ENCODE data around the gene THSD8.

Gene THSD8

DNA sequence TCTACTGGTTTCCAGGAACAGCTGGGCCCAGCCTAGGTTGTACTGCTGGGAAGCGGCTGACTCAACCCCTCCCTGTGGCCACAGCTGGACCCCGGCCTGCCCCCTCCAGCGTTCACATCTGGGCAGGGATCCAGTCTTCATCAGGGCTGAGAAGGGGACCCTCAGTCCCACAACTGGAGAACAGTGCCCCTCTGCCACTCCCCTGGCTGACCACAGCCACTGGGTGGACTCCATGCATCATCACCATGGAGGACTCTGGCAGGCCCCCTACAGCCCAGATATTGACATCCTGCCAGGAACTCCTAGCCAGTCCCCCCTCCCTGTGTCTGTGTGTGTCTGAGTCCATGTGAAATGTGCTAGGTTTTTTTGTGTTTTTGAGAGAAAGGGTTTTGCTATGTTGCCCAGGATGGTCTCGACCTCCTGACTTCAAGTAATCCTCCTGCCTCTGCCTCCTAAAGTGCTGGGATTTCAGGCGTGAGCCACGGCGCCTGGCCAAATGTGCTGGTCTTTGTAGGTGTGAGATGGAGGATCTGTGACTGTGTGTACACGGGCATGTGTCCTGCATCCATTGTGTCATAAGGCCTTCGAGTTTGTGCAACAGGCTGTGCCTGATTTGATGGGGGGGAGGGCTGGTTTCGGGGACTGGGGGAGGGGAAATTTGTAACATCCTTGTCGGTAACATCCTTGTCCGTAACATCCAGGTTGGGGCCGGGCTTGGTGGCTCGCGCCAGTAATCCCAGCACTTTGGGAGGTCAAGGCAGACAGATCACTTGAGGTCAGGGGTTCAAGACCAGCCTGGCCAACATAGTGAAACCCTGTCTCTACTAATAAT is 22.5 kb upstream of the THSD8 start:
- peak; percentile 73 for DNase-seq (ENCODE audit: low spot score)

DNA sequence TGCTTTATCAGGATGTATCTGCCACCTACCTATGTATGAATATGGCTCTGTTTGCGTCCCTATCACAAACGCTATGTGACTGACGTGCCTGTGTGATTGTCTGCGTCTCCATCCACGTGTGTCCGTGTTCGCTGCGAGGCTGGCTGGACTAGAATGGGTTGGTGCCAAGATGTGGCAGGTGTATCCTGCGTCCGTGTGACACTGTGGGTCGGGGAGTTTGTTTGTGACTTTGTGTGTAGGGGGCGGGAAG is 19.8 kb upstream of the THSD8 start:
- no peak for DNase-seq (ENCODE audit: low spot score)

DNA sequence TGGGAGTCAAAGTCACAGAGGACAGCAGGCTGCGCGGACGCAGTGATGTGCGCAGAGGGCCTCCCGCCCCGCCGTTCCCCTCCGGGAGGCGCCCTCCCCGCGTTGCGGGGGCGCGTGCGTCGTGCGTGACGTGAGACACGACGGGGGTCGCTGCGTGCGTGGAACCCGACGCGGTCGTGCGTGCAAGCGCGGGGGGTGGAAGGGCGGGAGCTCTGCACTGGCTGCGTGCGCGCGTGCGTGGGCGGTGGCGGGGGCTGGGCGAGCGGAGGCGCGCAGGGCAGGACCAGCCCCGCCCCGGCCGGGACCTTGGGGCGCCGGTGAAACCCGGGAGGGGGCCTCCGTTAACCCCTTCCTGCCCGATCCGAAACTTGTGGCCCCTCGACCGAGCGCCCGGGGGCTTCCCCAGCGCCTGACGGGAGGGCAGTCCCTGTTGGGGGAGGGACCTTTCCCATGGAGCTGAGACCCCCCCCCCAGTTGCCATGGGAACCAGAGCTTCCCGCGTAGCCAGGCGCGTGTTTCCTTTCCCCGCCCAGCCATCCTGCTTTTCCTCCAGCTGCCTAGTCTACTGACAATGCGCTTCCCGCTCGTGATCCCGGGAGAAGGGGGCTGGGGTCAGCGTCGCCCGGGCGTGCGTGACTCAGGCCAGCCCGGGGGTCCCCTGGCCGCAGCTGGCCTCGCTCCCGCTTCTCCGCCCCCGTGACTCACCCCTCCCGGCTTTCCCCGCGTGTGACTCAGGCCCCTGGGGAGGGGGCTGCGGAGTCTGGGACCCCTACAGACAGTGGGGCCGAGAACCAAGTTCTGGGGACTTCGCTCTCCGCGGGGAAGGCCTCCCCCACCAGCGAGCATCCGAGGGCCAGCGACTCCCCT is 19.2 kb upstream of the THSD8 start:
- peak; percentile 78 for DNase-seq (ENCODE audit: low spot score)

GRCh38 chr19:12783291-12783848 is 18.5 kb upstream of the THSD8 start:
- no peak for DNase-seq (ENCODE audit: low spot score)

DNA sequence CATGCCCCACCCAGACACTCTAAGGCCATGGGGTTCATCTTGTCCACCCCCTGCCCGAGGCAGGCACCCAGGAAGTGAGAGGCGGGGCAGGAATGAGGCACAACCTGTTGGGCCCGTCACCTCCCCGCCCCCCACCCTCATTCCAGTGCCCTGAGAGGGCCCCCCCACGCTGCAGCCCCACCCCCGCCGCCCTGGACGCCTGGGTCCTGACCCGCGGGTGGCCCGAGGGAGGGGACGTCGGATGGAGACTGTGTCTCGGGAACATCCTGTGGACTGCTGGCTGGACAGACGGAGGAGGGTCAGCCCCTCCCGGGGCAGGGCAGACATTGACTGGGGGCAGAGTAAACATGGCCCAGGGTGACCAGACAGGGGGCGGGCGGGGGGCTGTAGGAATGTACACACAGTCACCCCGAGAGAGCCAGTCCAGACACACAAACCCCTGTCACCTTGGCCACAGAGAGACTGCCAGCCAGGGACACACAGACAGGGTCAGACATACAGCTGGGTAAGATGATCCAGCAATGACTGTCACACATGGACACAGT is 17.9 kb upstream of the THSD8 start:
- no peak for DNase-seq (ENCODE audit: low spot score)

GRCh38 chr19:12784394-12784870 is 17.4 kb upstream of the THSD8 start:
- peak; percentile 60 for DNase-seq (ENCODE audit: low spot score)

DNA sequence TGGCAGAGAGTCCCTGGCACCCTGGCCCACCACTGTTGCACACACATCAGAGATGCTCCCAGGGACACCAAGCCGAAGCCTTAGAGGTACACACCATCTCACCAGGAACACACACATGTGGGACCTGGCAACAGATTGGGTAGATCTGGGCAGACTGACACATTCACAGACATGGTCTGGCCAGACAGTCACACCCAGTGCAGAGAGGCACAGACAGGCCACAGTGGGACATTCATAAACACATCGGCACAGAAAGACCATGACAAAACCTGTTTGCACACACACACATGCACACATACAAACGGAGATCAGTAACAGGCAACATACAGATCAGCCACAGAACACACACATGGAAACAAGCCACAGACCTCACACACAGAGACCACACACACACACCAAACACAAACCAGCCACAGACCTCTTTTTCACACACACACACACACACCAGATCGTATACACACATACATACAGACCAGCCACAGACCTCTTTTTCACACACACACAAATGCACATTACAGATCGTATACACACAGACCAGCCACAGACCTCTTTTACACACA is 16.9 kb upstream of the THSD8 start:
- DNase-seq (ENCODE audit: low spot score), result no peak

- no peak for DNase-seq (ENCODE audit: low spot score)
Observed at GRCh38 chr19:12785431-12786031, 16.3 kb upstream of the THSD8 start.

DNA sequence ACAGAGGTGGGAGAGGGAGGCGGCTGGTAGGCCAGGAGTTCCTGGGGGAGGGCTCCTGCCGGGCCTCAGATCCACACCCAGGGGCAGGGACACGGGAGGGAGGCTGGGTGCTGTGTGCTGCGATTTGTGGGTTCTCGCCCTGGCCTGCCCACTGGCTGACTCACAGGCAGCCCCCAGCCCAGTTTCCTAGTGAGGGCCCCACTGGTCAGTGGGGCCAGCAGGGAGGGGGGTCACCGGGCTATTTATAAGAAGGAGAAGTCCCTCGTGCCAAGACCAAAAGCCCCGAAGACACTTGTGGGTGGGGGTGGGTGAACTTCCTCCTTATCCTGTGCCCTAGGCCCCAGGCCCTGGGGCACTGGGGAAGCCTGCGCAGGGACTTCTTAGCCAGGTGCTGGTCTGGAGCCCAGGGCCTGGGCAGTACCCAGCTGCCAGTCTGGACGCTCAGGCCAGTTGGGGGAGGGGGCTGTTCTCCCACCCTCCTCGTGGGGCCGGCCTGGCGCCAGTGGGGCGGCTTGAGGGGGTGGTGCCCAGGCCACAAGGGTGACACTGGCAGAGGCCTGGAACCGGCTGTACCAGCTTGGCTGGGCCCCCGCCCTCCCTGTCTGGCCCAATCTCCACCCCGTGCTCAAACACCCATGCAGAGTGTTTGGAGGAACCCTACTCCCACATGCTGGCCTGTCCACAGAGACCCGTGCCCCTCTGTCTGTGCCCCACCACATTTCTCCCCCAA is 15.6 kb upstream of the THSD8 start:
- no peak for DNase-seq (ENCODE audit: low spot score)

DNA sequence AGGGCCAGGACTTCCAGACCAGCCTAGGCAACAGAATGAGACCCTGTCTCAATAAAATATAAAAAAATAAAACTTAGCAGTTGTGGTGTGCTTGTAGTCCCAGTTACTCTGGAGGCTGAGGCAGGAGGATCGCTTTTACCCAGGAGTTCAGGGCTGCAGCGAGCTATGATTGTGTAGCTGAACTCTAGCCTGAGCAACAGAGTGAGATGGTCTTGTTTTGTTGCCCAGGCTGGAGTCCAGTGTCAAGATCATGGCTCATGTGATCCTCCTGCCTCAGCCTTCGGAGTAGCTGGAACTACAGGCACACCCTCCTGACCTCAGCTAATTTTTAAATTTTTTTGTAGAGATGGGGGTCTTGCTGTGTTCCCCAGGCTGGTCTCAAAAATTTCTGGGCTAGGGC is 14.9 kb upstream of the THSD8 start:
- DNase-seq (ENCODE audit: low spot score), result no peak

DNA sequence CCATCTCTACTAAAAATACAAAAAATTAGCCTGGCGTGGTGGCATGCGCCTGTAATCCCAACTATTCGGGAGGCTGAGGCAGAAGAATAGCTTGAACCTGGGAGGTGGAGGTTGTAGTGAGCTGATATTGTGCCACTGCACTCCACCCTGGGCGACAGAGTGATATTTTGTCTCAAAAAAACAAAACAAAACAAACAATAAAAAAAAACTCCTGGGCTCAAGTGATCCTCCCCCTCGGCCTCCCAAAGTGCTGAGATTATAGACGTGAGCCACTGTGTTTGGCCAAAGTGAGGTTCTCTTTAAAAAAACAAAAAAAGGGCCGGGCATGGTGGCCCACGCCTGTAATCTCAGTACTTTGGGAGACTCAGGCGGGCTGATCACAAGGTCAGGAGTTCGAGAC is 14.4 kb upstream of the THSD8 start:
- no peak for DNase-seq (ENCODE audit: low spot score)

GRCh38 chr19:12788042-12788681 is 13.7 kb upstream of the THSD8 start:
- DNase-seq (ENCODE audit: low spot score), result no peak

GRCh38 chr19:12788682-12789097 is 13.2 kb upstream of the THSD8 start:
- DNase-seq (ENCODE audit: low spot score), result peak; percentile 75

DNA sequence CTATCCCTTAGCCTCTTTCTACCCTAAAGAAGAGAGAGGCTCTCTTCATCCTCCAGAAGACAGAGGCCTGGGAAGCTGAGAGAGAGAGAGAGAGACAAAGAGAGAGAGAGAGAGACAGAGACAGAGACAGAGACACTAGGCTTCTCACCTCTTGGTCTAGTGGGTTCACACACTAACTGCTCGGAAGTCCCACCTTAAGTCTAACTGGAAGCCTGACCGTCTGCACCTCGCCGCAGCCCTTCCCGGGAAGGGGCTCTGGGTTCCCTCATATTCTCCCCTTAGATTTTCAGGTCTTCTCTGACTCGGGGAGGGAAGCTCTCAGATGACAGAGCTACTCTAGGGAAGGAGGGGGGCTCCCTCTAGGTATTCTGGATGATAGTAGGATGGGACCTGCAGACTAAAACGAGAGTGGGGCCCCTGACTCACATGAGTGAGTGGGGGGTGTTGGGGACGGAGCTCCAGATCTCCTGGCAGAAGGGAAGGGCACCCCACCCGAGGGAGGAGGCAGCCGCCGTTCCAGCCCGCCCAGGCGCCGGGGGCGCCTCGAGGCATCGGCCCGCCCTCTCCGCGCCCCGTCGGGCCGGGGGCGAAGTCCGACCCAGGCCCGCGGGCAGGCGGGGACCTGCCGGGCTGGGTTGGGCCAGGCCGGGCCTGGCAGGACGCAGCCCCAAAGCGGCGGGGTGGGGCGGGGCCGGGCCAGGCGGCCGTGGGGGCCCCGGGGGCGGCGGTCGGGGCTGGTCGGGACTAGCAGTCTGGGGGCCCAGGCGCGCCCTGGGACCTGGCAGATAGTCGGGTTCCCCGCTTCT is 12.6 kb upstream of the THSD8 start:
- peak; percentile 29 for DNase-seq (ENCODE audit: low spot score)

- peak; percentile 96 for DNase-seq (ENCODE audit: low spot score)
Observed at GRCh38 chr19:12789904-12790619, 11.8 kb upstream of the THSD8 start.

DNA sequence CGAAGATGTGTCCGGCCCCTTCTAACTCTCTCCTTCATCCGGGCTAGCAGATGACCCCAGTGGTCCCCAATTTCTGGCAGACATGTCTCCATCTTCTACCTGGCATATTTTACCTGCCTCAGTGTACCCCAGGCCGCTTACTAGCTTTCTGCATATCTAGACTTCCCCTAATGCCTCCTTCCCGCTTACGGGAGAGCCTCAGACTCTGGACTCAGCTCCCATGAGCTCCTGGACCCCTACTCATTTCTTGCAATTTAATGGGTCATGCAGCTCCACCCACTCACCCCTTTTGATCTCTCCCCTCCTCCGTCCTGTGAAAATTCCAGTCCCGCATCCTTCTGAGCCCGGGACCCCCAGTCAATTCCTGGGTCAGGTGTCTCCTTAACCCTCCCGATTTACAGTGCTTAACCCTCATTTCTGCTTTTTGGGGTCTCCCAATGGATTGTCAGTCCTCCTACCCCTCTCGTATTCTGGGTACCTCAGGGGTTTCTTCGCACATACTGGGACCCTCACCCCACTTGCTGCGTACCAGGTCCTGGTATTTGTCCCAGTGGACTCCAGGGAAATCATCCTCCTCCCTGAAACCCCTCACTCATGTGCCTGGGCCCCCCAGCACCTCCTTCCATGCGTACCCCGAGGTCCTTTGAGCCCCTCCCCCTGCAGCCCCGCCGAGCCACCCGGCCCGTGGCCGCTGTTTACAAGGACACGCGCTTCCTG is 11.1 kb upstream of the THSD8 start:
- no peak for DNase-seq (ENCODE audit: low spot score)

GRCh38 chr19:12791345-12792050 is 10.4 kb upstream of the THSD8 start, which contains the start of gene JUNB:
Gene JUNB (plus strand): TSS chr19:12791486. CDS start chr19:12791772, 286 bp downstream.
- DNase-seq (ENCODE audit: low spot score), result peak; percentile 98

Measured in hepatic stellate cell (primary cell).